ENCODE measurements around the gene PTPN2.

Gene PTPN2

DNA sequence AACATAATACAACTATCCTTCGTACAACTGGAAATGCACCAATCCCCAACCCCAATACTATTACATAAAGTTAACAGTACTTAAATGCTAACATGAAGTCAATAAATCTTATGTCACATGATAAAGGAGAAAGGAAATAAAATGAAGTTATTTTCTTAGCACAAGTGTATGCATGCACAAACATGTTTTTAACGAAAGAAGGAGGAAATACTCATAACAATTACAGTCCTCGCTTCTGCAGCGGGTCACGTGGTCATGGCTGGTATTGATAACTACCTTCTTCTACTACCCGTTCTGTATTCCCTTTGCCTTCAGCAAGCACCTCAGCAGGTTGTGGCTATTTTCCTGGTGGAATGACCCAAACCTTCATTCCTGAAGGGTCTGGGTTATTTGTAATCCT, 129.5 kb downstream of the PTPN2 start:
- no peaks in the 10 kb centered on the region for H3K36me3 Mint-ChIP-seq
- H3K4me1 Mint-ChIP-seq, result peaks cover 15% of the 10 kb centered on the region
- H3K27ac Mint-ChIP-seq, result no peak overlapping the region
- no peak for DNase-seq (ENCODE audit: low spot score in 2 of 2)
- no peak for ATAC-seq (ENCODE audit: low read depth)
- H3K27me3 Mint-ChIP-seq, result peaks cover 10% of the 10 kb centered on the region
- H3K9me3 Mint-ChIP-seq, result no peaks in the 10 kb centered on the region
- no peak overlapping the region for H3K4me3 Mint-ChIP-seq

DNA sequence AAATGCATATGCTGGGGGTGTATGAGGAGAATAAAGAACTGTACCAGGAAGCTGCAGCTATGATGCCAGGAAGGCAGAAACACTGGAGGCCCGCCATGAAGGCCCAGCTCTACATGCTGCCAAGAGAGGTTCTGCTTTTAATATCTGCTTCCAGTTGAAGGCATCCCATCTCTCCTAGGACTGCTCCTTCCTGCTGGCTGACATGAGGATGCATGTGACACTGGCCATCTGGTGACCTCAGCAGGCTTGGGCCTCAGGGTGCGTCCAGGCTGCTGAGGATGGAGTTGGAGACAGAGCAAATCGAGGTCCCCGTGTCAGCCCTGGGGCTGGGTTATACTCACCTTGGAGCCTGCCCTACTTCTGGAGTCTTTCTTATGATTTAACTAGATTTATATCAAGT, 132.1 kb downstream of the PTPN2 start:
- Mint-ChIP-seq H3K36me3 (no peaks in the 10 kb centered on the region), H3K4me3 (no peak overlapping the region), H3K4me1 (peaks cover 19% of the 10 kb centered on the region)

DNA sequence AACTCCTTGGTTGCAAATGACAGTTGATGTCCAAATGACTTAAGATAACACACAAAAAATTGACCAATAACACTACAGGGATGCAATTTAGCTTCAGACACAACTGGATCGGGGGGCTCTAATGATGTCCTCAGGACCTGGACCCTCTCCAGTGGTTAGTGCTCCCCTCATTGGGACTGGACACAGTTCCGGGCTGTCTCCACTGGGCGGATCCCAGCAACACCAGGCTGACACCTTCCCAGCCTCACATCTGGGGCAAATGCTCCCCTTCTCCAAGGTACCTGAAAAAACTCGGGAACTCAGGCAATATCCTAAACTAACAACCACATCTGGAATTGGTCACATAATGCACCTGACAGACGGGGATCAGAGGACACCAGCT, 132.5 kb downstream of the PTPN2 start:
- Mint-ChIP-seq H3K27me3 (peaks cover 13% of the 10 kb centered on the region), H3K4me1 (peaks cover 16% of the 10 kb centered on the region), H3K36me3 (no peaks in the 10 kb centered on the region), H3K27ac (no peak overlapping the region), H3K9me3 (no peaks in the 10 kb centered on the region), H3K4me3 (no peak overlapping the region)
- DNase-seq (ENCODE audit: low spot score in 2 of 2) (no peak), ATAC-seq (ENCODE audit: low read depth) (no peak)

More for the DNA sequence above, 132.1 kb downstream of the PTPN2 start:
- ATAC-seq (ENCODE audit: low read depth) (no peak), DNase-seq (ENCODE audit: low spot score in 2 of 2) (no peak)
- H3K9me3 Mint-ChIP-seq, result no peaks in the 10 kb centered on the region
- H3K27ac Mint-ChIP-seq, result no peak overlapping the region
- H3K27me3 Mint-ChIP-seq, result peaks cover 15% of the 10 kb centered on the region

DNA sequence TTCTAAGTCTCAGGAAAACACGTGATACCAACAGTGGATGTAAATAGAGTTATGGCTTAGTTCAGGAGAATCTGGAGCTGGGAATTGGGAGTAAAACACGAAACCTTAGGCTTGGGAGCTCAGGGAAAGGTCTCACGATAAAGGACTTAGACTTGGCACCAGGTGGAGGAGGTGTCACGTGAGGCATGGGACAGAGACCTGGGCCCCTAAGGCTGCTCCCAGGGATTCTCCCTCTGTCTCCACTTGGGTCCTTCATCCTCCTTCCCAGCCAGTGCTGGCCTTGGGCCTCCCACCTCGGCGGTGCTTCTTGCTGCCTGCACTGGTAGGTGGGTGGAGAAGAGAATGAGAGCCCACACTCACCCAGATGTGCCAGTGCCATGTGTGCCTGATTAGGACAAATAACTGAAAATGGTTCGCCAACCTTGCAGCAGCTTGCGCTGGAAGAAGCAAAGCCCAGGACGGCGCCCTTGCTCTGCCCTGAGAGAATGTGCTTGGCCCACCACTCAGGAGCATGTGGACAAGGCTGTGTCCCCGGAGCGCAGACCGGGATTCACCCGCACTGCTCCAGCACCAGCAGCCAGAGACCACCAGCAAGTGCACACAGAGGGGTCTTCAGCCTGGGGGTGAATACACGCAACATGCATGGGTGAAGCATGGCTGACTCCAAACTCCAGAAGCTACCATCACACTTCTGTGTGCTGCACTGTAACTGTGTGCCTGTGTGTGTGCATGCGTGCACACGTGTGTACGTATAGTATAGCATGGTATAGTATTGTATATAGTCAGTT, 133.1 kb downstream of the PTPN2 start:
- Mint-ChIP-seq H3K27ac (no peak overlapping the region), H3K9me3 (no peaks in the 10 kb centered on the region), H3K36me3 (no peaks in the 10 kb centered on the region), H3K4me1 (peaks cover 16% of the 10 kb centered on the region), H3K27me3 (peaks cover 12% of the 10 kb centered on the region), H3K4me3 (peak overlapping the region; percentile 28)
- DNase-seq (ENCODE audit: low spot score in 2 of 2), result no peak
- no peak for ATAC-seq (ENCODE audit: low read depth)

DNA sequence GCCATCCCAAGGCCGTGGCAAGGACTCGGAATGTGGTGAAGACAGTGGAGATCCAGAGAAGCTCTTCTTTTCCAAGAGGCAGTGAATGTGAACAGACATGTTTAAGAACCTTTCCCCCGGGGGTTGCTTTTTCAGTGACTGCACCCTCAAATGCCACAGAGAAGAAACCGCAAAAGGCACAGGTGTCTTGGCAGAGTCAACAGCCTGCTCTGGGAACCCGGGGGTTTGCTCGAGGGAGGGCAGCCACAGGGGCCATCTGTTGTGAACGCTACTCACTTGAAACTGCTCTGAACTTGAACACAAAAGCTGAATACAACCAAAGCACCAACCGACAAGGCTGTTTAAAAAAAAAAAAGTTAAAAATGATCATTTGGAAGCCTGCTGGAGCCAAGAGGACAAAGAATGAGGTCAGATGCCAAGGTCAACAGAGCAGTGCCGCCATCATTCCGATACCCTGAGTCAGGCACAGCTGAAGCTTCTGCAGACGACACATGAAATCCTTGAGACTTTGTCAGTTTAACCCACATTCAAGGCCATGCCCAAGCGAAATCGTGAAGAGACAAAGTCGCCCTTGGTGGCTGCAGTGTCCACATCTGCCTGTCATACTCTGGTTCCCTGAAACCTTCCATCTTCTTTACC, 133.8 kb downstream of the PTPN2 start:
- DNase-seq (ENCODE audit: low spot score in 2 of 2) (peak; percentile 11 to 24), ATAC-seq (ENCODE audit: low read depth) (peak; percentile 80)
- H3K4me1 Mint-ChIP-seq, result peaks cover 16% of the 10 kb centered on the region
- peaks cover 14% of the 10 kb centered on the region for H3K27me3 Mint-ChIP-seq
- H3K9me3 Mint-ChIP-seq, result no peaks in the 10 kb centered on the region
- no peak overlapping the region for H3K27ac Mint-ChIP-seq
- no peaks in the 10 kb centered on the region for H3K36me3 Mint-ChIP-seq
- H3K4me3 Mint-ChIP-seq, result peak overlapping the region; percentile 60

DNA sequence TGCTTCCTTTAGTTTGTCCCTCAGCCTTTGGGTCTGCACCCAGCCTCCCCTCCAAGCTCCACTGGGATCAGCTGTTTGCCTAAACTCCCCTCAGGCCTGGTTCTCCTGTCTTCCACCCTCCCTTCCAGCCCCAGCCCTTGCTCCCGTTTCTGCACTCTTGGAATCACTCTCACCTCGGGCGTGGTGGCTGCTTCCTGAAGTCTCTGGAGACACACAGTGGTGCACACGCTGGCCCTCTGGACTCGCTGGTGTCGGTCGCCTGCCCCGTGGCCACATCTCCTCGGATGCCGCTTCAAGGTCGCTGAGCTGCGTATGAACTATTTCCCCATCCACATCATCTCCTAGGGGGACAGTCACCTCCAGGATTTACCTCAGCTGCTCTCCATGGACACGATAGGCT, 134.9 kb downstream of the PTPN2 start:
- Mint-ChIP-seq H3K4me3 (no peak overlapping the region), H3K9me3 (no peaks in the 10 kb centered on the region), H3K27ac (no peak overlapping the region), H3K36me3 (no peaks in the 10 kb centered on the region), H3K27me3 (peaks cover 11% of the 10 kb centered on the region), H3K4me1 (peaks cover 16% of the 10 kb centered on the region)
- DNase-seq (ENCODE audit: low spot score in 2 of 2) (no peak), ATAC-seq (ENCODE audit: low read depth) (no peak)

DNA sequence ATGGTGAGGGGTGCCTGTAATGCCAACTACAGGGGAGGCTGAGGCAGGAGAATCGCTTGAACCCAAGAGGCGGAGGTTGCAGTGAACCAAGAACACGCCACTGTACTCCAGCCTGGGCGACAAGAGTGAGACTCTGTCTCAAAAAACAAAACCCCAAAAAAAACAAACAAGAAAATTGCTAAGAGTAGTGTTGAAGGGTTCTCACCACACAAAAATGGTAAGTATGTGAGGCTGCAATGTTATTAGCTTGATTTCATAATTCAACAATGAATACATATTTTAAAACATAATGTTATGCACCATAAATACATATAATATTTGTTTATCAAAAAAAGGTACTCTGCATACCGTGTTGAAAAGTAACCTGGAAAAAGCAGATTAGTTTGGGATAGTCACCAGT, 135.4 kb downstream of the PTPN2 start:
- H3K27me3 Mint-ChIP-seq, result peaks cover 11% of the 10 kb centered on the region
- no peaks in the 10 kb centered on the region for H3K9me3 Mint-ChIP-seq
- H3K27ac Mint-ChIP-seq, result no peak overlapping the region
- peaks cover 16% of the 10 kb centered on the region for H3K4me1 Mint-ChIP-seq
- DNase-seq (ENCODE audit: low spot score in 2 of 2), result no peak
- no peak for ATAC-seq (ENCODE audit: low read depth)
- no peak overlapping the region for H3K4me3 Mint-ChIP-seq
- no peaks in the 10 kb centered on the region for H3K36me3 Mint-ChIP-seq

DNA sequence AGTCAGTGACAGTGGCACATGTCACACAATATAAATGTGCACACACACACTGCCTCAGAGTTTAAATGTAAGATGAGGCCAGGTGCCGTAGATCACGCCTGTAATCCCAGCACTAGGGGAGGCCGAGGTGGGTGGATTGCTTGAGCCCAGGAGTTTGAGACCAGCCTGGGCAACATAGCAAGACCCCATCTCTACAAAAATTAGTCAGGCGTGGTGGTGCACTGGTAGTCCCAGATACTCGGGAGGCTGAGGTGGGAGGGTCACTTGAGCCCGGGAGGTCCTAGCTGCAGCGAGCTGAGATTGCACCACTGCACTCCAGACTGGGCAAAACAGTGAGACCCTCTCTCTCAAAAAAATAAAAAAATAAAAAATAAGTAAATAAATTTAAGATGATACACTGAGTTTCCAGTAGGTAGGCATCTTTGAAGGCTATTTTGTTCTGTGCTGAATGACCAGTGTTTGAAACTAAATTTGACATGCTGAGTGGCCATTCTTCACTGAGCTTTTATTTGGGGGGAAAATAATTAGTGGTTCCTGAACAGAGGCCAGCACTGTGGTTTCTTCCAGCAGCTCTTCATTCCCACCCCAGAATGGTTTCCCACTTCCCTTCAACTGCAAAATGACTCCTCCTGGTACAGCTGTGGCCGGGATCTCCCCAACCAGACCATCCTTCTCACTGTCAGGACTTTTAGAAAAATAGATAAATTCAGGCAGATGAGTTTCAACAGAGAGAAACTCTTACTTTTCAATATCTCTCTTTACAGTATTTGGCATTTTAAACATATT, 136.3 kb downstream of the PTPN2 start:
- Mint-ChIP-seq H3K4me1 (peaks cover 16% of the 10 kb centered on the region), H3K4me3 (no peak overlapping the region), H3K36me3 (no peaks in the 10 kb centered on the region), H3K27ac (no peak overlapping the region), H3K27me3 (peaks cover 11% of the 10 kb centered on the region), H3K9me3 (no peaks in the 10 kb centered on the region)
- ATAC-seq (ENCODE audit: low read depth) (no peak), DNase-seq (ENCODE audit: low spot score in 2 of 2) (no peak)

DNA sequence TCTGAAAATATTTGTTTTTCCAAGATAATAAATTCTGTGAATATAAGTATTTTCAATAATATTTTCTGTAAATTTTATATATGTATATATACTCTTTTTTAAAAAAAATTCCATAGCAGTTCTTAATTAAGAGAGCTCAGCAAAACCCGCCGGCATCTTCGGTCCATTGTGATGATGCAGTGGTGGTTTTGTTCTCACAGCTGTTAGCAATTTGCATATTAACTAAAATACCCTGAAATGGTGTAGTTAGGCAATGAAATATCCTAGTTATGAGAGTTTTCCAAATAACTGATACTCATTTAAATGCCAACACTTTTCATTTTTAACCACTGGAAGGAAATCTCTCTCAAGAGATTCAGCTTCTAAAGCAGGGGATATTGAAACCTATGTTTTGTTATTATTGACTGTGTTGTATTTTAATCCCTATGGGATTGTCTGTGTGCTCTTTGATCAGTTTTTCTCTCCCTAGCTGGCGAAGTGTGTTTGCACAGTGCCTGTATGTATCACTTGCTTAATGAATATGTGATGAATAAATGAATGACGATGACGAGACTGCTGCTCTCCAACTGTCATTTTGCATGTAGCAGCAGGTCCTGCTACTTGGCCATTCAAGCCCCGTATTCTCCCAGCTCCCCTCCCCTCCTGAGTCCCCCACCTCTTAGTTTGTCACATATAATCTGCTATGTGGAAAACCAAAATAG, 138.8 kb downstream of the PTPN2 start:
- no peaks in the 10 kb centered on the region for H3K36me3 Mint-ChIP-seq
- DNase-seq (ENCODE audit: low spot score in 2 of 2) (no peak), ATAC-seq (ENCODE audit: low read depth) (no peak)
- H3K4me1 Mint-ChIP-seq, result peaks cover 12% of the 10 kb centered on the region
- H3K4me3 Mint-ChIP-seq, result no peak overlapping the region
- no peaks in the 10 kb centered on the region for H3K9me3 Mint-ChIP-seq
- no peak overlapping the region for H3K27ac Mint-ChIP-seq
- H3K27me3 Mint-ChIP-seq, result peaks cover 8% of the 10 kb centered on the region

DNA sequence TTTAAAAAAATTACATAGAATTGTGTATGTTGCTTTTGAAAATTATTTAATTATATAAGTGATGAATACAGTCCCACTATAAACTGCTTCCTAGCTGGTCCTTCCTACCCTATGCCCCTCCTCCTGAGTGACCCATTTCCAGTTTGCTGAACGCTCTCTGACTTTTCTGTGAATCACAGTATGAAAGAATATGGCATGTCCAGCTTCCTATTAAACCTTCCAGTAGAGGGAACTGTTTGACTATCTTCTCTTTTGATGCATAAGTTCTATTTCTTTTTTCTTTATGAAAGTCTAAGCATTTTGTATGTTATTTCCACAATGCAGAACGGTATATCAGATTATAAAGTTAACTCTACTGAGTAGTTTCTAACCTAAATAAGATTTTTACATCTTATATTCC, 139.9 kb downstream of the PTPN2 start:
- peak in 1 of 2 donors; percentile 32 for DNase-seq (ENCODE audit: low spot score in 2 of 2)
- no peaks in the 10 kb centered on the region for H3K9me3 Mint-ChIP-seq
- H3K4me3 Mint-ChIP-seq, result no peak overlapping the region
- peaks cover 5% of the 10 kb centered on the region for H3K27me3 Mint-ChIP-seq
- no peaks in the 10 kb centered on the region for H3K36me3 Mint-ChIP-seq
- H3K4me1 Mint-ChIP-seq, result peaks cover 2% of the 10 kb centered on the region
- no peak overlapping the region for H3K27ac Mint-ChIP-seq
- ATAC-seq (ENCODE audit: low read depth), result peak; percentile 74

DNA sequence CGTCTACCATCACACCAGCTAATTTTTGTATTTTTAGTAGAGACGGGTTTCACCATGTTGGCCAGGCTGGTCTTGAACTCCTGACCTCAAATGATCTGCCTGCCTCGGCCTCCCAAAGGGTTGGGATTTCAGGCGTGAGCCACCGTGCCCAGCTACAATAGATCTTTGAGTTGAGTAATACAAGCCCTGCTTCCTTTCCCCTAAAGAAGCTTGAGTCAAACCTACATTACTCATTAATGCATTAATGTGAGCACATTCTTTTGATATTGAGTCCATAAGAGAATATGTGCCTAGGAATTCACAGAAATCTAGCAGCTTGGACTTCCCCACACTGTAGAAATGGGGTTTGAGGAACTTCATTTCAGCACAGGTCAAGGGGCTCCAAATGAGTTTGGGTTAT, 141.6 kb downstream of the PTPN2 start:
- no peak for ATAC-seq (ENCODE audit: low read depth)
- DNase-seq (ENCODE audit: low spot score in 2 of 2), result no peak
- H3K4me1 Mint-ChIP-seq, result no peaks in the 10 kb centered on the region

More for the DNA sequence above, 141.6 kb downstream of the PTPN2 start:
- peaks cover 3% of the 10 kb centered on the region for H3K27me3 Mint-ChIP-seq
- H3K9me3 Mint-ChIP-seq, result no peaks in the 10 kb centered on the region
- H3K27ac Mint-ChIP-seq, result no peak overlapping the region
- H3K4me3 Mint-ChIP-seq, result no peak overlapping the region
- no peaks in the 10 kb centered on the region for H3K36me3 Mint-ChIP-seq
